ENCODE results near the gene FAT1.
"Not testable (repeated sequence)": the region's sequence is repeated elsewhere in the genome, so short reads cannot be mapped to it uniquely, and the experiment has no call there.

FAT1 gene

DNA sequence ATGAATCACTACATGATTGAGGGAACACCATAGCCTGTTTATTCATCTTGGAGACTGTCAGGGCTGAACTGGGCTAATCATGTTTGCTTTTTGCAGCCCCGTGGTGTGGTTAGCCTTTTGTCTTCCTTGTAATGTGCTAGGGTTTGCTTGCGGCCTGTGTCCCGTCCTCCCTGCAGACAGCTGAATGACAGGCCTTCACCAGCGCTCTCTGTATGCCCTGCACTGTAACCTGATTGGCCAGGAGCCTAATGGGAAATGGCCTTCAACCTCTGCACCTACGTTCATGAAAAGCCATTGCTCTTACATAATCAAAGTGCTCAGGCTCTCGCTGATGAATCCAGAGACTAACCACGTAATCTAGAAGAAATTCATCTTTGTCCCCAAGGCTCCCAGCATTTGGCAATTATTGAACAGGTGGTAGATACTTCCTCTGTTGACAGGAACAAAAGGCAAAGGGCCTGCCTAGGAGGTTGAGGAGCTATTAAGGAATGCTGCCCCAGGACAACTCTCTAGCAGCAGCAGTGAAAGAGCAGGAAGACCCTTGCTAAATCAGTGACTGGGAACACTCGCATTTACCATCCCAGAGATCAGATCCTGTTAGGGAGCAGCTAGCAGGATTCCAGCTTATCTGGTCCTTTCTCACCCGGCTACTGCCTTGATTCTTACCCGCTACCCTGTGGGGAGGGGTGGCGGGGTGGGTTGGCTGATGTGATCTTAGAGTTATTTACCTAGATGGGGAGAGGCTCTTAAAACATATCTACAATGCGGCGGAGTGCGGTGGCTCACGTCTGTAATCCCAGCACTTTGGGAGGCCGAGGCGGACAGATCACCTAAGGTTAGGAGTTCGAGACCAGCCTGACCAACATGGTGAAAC lies 42.3 kb upstream of the FAT1 start:
- DNase-seq, result no peak
- Histone ChIP-seq H3K4me1 (ENCODE audit: control extremely low read depth in 1 of 4, control insufficient read depth in 4 of 4, insufficient read depth in 4 of 4, low read length in 3 of 4) (no peaks in the 10 kb centered on the region), H3K4me3 (ENCODE audit: control insufficient read depth in 1 of 7, extremely low read depth in 1 of 7, insufficient read depth in 4 of 7, low read depth in 2 of 7, low read length in 6 of 7) (no peak overlapping the region), H3K27me3 (replicated peaks in 2 of 5; ENCODE audit: control insufficient read depth in 4 of 5, insufficient read depth in 5 of 5, low read length in 4 of 5) (no peaks in the 10 kb centered on the region), H3K9me3 (ENCODE audit: control extremely low read depth in 1 of 5, control insufficient read depth in 4 of 5, insufficient read depth in 2 of 5, low read depth in 1 of 5, low read length in 4 of 5) (no peaks in the 10 kb centered on the region), H3K36me3 (ENCODE audit: control insufficient read depth in 4 of 4, insufficient read depth in 4 of 4, low read length in 3 of 4) (no peaks in the 10 kb centered on the region), H3K27ac (ENCODE audit: insufficient read depth in 1 of 2, low read depth in 1 of 2, low read length in 2 of 2, poor library complexity in 1 of 2, severe bottlenecking in 2 of 2) (no peak overlapping the region)
- ChIA-PET POLR2A (no interaction called here), CTCF (no interaction called here)
- WGBS (ENCODE audit: insufficient coverage), result 79% methylated on average over 16 of the region's 18 CpGs

DNA sequence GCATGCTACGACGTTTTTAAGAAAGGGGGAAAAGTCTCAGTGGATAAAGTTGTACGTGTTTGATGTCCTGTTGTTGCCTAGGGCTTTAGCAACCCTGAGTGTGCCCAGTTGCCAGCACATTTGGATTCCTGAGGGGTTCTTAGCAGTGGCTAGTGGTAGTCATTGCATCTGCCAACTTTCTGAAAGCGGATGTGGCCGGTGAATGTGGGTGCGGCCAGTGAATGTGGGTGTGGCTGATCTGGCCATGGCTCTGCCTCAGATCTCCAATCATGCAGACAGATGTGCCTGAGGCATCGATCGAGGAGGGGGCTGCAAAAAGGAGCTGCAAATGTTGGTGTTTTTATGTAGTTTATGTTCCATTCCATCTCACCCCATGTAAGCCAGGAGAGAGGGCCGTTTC lies 41.5 kb upstream of the FAT1 start:
- Histone ChIP-seq H3K9me3 (ENCODE audit: control extremely low read depth in 1 of 5, control insufficient read depth in 4 of 5, insufficient read depth in 2 of 5, low read depth in 1 of 5, low read length in 4 of 5) (no peaks in the 10 kb centered on the region), H3K27ac (ENCODE audit: insufficient read depth in 1 of 2, low read depth in 1 of 2, low read length in 2 of 2, poor library complexity in 1 of 2, severe bottlenecking in 2 of 2) (no peak overlapping the region), H3K4me3 (ENCODE audit: control insufficient read depth in 1 of 7, extremely low read depth in 1 of 7, insufficient read depth in 4 of 7, low read depth in 2 of 7, low read length in 6 of 7) (no peak overlapping the region), H3K36me3 (ENCODE audit: control insufficient read depth in 4 of 4, insufficient read depth in 4 of 4, low read length in 3 of 4) (no peaks in the 10 kb centered on the region), H3K27me3 (replicated peaks in 2 of 5; ENCODE audit: control insufficient read depth in 4 of 5, insufficient read depth in 5 of 5, low read length in 4 of 5) (no peaks in the 10 kb centered on the region), H3K4me1 (ENCODE audit: control extremely low read depth in 1 of 4, control insufficient read depth in 4 of 4, insufficient read depth in 4 of 4, low read length in 3 of 4) (no peaks in the 10 kb centered on the region)
- no peak for DNase-seq
- WGBS (ENCODE audit: insufficient coverage), result 90% methylated on average over 7 of the region's 9 CpGs
- ChIA-PET CTCF (no interaction called here), POLR2A (no interaction called here)

DNA sequence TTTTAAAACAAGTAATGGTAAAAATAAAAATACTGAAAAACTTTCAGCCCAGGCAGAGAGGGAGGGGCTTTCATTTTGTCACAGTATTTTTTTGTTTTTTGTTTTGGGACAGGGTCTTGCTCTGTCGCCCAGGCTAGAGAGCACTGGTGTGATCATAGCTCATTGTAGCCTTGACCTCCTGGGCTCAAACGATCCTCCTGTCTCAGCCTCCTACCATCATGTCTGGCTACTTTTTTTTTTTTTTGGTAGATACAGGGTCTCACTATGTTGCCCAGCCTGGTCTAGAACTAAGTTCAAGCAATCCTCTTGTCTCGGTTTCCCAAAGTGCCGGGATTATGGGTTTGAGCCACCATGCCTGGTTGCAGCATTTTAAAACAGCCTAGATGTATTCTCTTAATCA lies 40.8 kb upstream of the FAT1 start:
- WGBS (ENCODE audit: insufficient coverage), result 100% methylated on average over 2 of the region's 4 CpGs

DNA sequence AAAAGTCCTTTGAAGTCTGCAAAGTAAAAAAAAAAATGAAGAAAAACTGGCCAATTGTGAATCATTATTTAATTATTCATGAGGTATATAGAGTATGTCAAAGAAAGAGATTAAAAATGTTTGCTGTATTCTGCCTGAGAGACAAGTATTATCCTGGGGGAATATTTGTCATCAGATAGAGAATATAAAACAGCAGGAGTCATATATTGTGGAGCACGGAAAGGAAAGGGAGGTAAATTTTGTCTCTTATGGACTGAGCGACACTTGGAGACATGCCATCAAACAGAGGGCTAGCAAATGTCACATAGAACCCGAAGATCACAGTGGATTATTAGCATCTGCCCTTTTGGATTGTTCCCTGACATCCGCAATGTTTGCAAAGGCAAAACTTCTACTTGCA lies 39.2 kb upstream of the FAT1 start:
- H3K36me3 ChIP-seq (ENCODE audit: control insufficient read depth in 4 of 4, insufficient read depth in 4 of 4, low read length in 3 of 4), result no peaks in the 10 kb centered on the region
- no peaks in the 10 kb centered on the region for H3K27me3 ChIP-seq (replicated peaks in 2 of 5; ENCODE audit: control insufficient read depth in 4 of 5, insufficient read depth in 5 of 5, low read length in 4 of 5)
- no peaks in the 10 kb centered on the region for H3K9me3 ChIP-seq (ENCODE audit: control extremely low read depth in 1 of 5, control insufficient read depth in 4 of 5, insufficient read depth in 2 of 5, low read depth in 1 of 5, low read length in 4 of 5)
- ChIA-PET POLR2A (no interaction called here), CTCF (no interaction called here)
- DNase-seq, result no peak
- 89% methylated on average over 3 of the region's 4 CpGs for WGBS (ENCODE audit: insufficient coverage)
- no peak overlapping the region for H3K4me3 ChIP-seq (ENCODE audit: control insufficient read depth in 1 of 7, extremely low read depth in 1 of 7, insufficient read depth in 4 of 7, low read depth in 2 of 7, low read length in 6 of 7)
- H3K4me1 ChIP-seq (ENCODE audit: control extremely low read depth in 1 of 4, control insufficient read depth in 4 of 4, insufficient read depth in 4 of 4, low read length in 3 of 4), result no peaks in the 10 kb centered on the region
- no peak overlapping the region for H3K27ac ChIP-seq (ENCODE audit: insufficient read depth in 1 of 2, low read depth in 1 of 2, low read length in 2 of 2, poor library complexity in 1 of 2, severe bottlenecking in 2 of 2)

More for the DNA sequence above, 40.8 kb upstream of the FAT1 start:
- Histone ChIP-seq H3K9me3 (ENCODE audit: control extremely low read depth in 1 of 5, control insufficient read depth in 4 of 5, insufficient read depth in 2 of 5, low read depth in 1 of 5, low read length in 4 of 5) (no peaks in the 10 kb centered on the region), H3K27me3 (replicated peaks in 2 of 5; ENCODE audit: control insufficient read depth in 4 of 5, insufficient read depth in 5 of 5, low read length in 4 of 5) (no peaks in the 10 kb centered on the region), H3K4me1 (ENCODE audit: control extremely low read depth in 1 of 4, control insufficient read depth in 4 of 4, insufficient read depth in 4 of 4, low read length in 3 of 4) (no peaks in the 10 kb centered on the region), H3K36me3 (ENCODE audit: control insufficient read depth in 4 of 4, insufficient read depth in 4 of 4, low read length in 3 of 4) (no peaks in the 10 kb centered on the region), H3K4me3 (ENCODE audit: control insufficient read depth in 1 of 7, extremely low read depth in 1 of 7, insufficient read depth in 4 of 7, low read depth in 2 of 7, low read length in 6 of 7) (no peak overlapping the region), H3K27ac (ENCODE audit: insufficient read depth in 1 of 2, low read depth in 1 of 2, low read length in 2 of 2, poor library complexity in 1 of 2, severe bottlenecking in 2 of 2) (no peak overlapping the region)
- ChIA-PET POLR2A (no interaction called here), CTCF (no interaction called here)
- no peak for DNase-seq

DNA sequence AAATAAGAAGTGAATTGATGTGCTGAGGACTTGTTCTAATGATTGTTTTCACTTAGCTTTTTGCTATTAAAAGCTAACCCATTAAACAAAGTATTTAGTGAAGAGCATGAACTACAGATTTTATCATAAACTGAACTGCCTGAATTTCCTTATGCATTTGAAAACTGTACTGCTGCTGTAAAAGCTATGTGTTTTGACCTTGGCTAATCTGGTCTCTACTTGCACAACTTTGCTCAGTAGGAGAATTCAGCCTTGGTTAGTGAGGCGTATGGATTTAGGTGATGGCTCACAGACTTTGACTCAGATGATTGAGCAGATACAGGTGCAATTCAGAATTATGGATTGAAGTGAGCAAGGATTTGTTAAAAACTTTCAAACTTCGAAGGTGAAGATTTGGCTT lies 38.7 kb upstream of the FAT1 start:
- H3K4me1 ChIP-seq (ENCODE audit: control extremely low read depth in 1 of 4, control insufficient read depth in 4 of 4, insufficient read depth in 4 of 4, low read length in 3 of 4), result no peaks in the 10 kb centered on the region
- no peak overlapping the region for H3K4me3 ChIP-seq (ENCODE audit: control insufficient read depth in 1 of 7, extremely low read depth in 1 of 7, insufficient read depth in 4 of 7, low read depth in 2 of 7, low read length in 6 of 7)
- 100% methylated on average over 1 of the region's 2 CpGs for WGBS (ENCODE audit: insufficient coverage)
- no peaks in the 10 kb centered on the region for H3K36me3 ChIP-seq (ENCODE audit: control insufficient read depth in 4 of 4, insufficient read depth in 4 of 4, low read length in 3 of 4)
- ChIA-PET POLR2A (no interaction called here), CTCF (no interaction called here)
- DNase-seq, result no peak
- H3K27me3 ChIP-seq (replicated peaks in 2 of 5; ENCODE audit: control insufficient read depth in 4 of 5, insufficient read depth in 5 of 5, low read length in 4 of 5), result no peaks in the 10 kb centered on the region
- H3K27ac ChIP-seq (ENCODE audit: insufficient read depth in 1 of 2, low read depth in 1 of 2, low read length in 2 of 2, poor library complexity in 1 of 2, severe bottlenecking in 2 of 2), result no peak overlapping the region
- no peaks in the 10 kb centered on the region for H3K9me3 ChIP-seq (ENCODE audit: control extremely low read depth in 1 of 5, control insufficient read depth in 4 of 5, insufficient read depth in 2 of 5, low read depth in 1 of 5, low read length in 4 of 5)

DNA sequence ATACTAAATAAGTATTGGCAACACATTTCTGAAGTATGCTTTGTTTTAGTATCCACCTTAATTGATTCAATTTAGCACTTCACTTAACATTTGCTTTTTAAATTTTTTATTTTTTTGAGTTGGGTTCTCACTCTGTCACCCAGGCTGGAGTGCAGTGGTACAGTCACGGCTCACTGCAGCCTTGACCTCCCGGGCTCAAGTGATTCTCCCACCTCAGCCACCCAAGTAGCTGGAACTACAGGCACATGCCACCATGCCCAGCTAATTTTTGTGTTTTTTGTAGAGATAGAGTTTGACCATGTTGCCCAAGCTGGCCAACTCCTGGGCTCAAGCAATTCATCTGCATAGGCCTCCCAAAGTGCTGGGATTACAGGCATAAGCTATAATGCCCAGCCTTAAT lies 38.3 kb upstream of the FAT1 start:
- H3K27ac ChIP-seq (ENCODE audit: insufficient read depth in 1 of 2, low read depth in 1 of 2, low read length in 2 of 2, poor library complexity in 1 of 2, severe bottlenecking in 2 of 2); POLR2A ChIA-PET; H3K4me1 ChIP-seq (ENCODE audit: control extremely low read depth in 1 of 4, control insufficient read depth in 4 of 4, insufficient read depth in 4 of 4, low read length in 3 of 4); H3K36me3 ChIP-seq (ENCODE audit: control insufficient read depth in 4 of 4, insufficient read depth in 4 of 4, low read length in 3 of 4); H3K4me3 ChIP-seq (ENCODE audit: control insufficient read depth in 1 of 7, extremely low read depth in 1 of 7, insufficient read depth in 4 of 7, low read depth in 2 of 7, low read length in 6 of 7); H3K27me3 ChIP-seq (replicated peaks in 2 of 5; ENCODE audit: control insufficient read depth in 4 of 5, insufficient read depth in 5 of 5, low read length in 4 of 5); H3K9me3 ChIP-seq (ENCODE audit: control extremely low read depth in 1 of 5, control insufficient read depth in 4 of 5, insufficient read depth in 2 of 5, low read depth in 1 of 5, low read length in 4 of 5); DNase-seq; CTCF ChIA-PET: not testable (repeated sequence)
- no CpG with 5 or more reads among the region's 2 CpGs for WGBS (ENCODE audit: insufficient coverage)

DNA sequence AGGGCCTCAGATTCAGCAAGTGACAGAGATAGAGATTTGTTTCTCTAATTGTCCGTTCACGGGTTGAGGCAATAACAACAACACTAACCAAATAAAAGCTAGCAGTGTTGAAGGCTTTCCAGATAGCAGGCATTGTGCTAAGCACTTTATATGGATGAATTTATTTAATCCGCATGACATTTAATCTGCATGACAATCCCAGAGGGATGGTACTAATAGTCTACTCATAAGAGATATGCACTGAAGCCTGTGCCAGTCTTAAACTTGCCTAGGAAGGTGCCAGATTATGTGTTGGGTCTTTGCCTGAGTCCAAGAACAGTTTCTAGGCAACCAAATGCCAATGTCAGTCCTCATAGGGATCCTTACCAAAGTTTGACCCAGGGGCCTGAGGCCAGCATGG lies 37.7 kb upstream of the FAT1 start:
- no peak for DNase-seq
- H3K27ac ChIP-seq (ENCODE audit: insufficient read depth in 1 of 2, low read depth in 1 of 2, low read length in 2 of 2, poor library complexity in 1 of 2, severe bottlenecking in 2 of 2), result no peak overlapping the region
- H3K4me1 ChIP-seq (ENCODE audit: control extremely low read depth in 1 of 4, control insufficient read depth in 4 of 4, insufficient read depth in 4 of 4, low read length in 3 of 4), result no peaks in the 10 kb centered on the region
- ChIA-PET POLR2A (no interaction called here), CTCF (no interaction called here)
- H3K9me3 ChIP-seq (ENCODE audit: control extremely low read depth in 1 of 5, control insufficient read depth in 4 of 5, insufficient read depth in 2 of 5, low read depth in 1 of 5, low read length in 4 of 5), result no peaks in the 10 kb centered on the region
- no peaks in the 10 kb centered on the region for H3K27me3 ChIP-seq (replicated peaks in 2 of 5; ENCODE audit: control insufficient read depth in 4 of 5, insufficient read depth in 5 of 5, low read length in 4 of 5)
- H3K4me3 ChIP-seq (ENCODE audit: control insufficient read depth in 1 of 7, extremely low read depth in 1 of 7, insufficient read depth in 4 of 7, low read depth in 2 of 7, low read length in 6 of 7), result no peak overlapping the region
- WGBS (ENCODE audit: insufficient coverage), result 100% methylated on average over 1 of the region's 3 CpGs
- no peaks in the 10 kb centered on the region for H3K36me3 ChIP-seq (ENCODE audit: control insufficient read depth in 4 of 4, insufficient read depth in 4 of 4, low read length in 3 of 4)
